Iris pigment epithelial cell (primary cell): ENCODE measurements around the gene UBE2D3.

Experiments used
- DNase-seq: peaks from one replicate; pipeline ENCODE4 v3.0.0-alpha.2; 2011; ENCODE audit warnings: low read depth

The UBE2D3 gene

DNA sequence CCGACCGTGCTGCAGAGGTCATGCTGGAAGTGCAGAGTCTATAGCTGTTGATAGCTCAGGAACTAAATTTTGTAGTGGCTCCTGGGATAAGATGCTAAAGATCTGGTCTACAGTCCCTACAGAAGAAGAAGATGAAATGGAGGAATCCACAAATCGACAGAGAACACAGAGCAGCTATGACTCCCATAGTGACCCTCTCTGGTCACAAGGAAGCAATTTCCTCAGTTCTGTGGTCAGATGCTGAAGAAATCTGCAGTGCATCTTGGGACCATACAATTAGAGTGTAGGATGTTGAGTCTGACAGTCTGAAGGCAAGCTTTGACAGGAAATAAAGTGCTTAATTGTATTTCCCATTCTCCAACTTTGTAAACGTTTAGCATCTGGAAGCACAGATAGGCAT is 75.4 kb downstream of the UBE2D3 start:
- DNase-seq = no peak
